Suppressor macrophage treated with lipopolysaccharide for 1 hour (primary cell): ENCODE data around the gene PLD3.
A peak's percentile ranks its signal among the peaks of the same experiment; 100 is the strongest.

Experiments used
- DNase-seq, 3 donors: peaks; one replicate each; pipeline ENCODE4 v3.0.0-alpha.2; 2020 to 2022

PLD3 gene, protein sequence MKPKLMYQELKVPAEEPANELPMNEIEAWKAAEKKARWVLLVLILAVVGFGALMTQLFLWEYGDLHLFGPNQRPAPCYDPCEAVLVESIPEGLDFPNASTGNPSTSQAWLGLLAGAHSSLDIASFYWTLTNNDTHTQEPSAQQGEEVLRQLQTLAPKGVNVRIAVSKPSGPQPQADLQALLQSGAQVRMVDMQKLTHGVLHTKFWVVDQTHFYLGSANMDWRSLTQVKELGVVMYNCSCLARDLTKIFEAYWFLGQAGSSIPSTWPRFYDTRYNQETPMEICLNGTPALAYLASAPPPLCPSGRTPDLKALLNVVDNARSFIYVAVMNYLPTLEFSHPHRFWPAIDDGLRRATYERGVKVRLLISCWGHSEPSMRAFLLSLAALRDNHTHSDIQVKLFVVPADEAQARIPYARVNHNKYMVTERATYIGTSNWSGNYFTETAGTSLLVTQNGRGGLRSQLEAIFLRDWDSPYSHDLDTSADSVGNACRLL

DNA sequence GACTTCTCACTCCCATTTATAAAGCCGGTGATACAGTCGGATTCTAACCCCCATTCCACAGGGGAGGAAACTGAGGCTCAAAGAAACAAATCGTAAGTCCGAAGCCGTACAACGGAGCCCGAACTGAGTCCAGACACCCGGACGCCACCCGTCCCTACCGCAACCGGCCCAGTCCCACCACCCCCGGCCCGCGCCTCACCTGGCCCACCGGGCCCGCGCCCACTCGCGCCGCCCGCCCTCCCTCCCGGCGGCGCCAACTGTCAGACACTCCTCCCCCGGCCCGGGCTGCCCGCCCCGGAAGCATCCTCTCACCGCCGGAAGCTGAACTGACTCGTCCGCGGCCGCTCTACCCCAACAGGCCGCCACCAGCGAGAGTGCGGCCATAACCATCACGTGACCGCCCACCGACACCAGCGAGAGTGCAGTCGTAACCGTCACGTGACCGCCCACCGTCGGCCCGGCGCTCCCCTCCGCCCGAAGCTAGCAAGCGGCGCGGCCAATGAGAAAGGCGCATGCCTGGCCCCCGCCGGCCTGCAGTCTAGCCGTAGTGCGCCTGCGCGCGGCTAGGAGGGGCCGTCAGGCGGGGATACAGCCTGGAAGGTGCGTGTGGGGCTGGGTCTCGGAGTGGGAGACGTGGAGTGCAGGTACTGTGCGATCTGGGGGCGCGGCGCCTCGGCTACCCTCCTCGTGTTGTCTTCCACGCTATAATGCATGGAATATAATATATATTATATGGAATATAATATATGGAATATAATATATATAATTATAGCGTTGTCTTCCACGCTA, at the start of gene PLD3, which contains the start of gene C19orf47:
Gene PLD3 (plus strand): TSS at position 571 of the 789 bp plus-strand sequence. CDS start 17,789 bp downstream, outside the sequence.
Gene C19orf47 (minus strand): TSS at position 273 of the 789 bp plus-strand sequence. CDS start 6,540 bp downstream, outside the sequence.
- peak; percentile 100 for DNase-seq

DNA sequence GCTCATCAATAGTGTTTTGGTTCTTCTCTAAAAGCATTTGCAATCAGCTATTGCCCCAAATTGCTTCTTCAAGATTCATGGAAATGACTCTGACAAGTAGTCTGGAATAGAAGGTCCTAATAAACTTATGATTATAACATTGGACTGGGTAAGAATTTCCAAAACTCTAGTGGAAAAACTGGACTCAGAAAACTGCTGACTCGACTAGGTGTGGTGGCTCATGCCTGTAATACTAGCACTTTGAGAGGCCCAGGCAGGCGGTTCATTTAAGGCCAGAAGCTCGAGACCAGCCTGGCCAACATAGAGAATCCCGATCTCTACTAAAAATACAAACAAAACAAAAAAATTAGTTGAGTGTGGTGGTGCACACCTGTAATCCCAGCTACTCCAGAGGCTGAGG, 47.8 kb upstream of the PLD3 start:
- no peak for DNase-seq

GRCh38 chr19:40302224-40303011, 46.1 kb upstream of the PLD3 start:
- no peak for DNase-seq

DNA sequence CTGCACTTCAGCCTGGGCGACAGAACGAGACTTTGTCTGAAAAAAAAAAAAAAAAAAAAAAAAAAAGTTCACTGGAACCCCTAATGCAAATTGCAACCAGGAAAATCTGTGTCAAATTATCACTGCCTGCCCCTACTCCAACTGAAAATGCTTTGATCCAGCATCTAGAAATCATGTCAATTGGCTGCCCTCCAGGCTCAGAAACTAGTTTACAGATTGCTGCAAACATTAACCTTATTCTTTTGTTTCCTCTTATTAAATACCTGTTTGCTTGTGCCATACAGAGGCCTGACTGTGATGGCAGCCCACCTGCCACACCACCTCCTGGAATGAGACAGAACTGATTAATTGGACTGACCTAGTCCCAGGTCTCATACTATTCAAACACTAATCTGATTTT, 44.7 kb upstream of the PLD3 start:
- DNase-seq, result no peak

GRCh38 chr19:40304306-40304705, 44.2 kb upstream of the PLD3 start:
- DNase-seq, result no peak

DNA sequence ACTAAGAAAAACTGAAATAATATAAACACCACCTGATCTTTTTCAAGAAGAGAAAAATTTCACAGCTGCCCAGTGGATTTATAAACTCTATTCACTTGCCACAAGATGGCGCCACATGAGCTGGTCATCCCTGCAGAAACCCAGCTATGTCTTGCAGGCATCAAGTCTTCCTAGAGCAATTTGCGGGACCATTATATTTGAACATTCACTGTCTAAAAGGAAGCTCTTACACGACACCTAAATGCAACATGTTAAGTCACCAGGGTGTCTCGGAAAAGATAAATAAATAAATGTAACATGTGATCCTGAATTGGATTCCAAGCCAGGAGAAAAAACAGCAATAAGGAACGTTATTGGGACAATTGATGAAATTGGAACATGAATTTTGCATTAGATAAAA, 43.1 kb upstream of the PLD3 start:
- peak; percentile 90 to 94 (median 90) for DNase-seq

DNA sequence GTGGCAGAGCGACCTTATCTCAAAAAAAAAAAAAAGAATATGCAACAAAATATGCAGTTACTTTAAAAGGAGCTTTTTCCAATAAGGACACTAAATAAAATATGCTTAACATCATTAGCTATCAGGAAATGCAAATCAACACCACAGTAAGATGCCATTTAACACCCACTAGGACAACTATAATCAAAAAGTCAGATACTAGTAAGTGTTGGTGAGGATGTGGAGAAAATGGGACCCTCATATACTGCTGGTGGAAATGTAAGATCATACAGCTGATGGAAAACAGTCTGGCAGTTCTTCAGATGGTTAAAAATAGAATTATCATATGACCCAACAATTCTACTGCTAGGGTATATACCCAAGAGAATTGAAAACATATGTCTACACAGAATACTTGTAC, 38.8 kb upstream of the PLD3 start:
- DNase-seq, result peak in 1 of 3 donors; percentile 2

DNA sequence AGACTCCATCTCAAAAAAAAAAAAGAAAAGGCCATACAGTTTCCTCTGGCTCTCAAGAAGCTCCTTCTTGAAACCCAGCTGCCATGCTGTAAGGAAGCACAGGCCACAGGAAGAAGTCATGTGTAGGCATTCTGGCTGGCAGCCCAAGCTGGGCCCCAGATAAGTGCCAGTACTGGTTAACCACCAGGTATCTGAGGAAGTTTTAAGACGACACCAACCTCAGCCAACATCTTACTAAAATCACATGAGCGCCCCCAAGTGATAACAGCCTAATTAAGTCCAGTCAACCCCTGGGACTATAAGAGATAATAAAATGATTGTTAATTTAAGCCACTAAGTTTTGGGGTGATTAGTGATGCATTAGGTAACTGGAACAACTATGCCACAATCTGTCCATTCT, 36.0 kb upstream of the PLD3 start:
- peak in 1 of 3 donors; percentile 10 for DNase-seq

DNA sequence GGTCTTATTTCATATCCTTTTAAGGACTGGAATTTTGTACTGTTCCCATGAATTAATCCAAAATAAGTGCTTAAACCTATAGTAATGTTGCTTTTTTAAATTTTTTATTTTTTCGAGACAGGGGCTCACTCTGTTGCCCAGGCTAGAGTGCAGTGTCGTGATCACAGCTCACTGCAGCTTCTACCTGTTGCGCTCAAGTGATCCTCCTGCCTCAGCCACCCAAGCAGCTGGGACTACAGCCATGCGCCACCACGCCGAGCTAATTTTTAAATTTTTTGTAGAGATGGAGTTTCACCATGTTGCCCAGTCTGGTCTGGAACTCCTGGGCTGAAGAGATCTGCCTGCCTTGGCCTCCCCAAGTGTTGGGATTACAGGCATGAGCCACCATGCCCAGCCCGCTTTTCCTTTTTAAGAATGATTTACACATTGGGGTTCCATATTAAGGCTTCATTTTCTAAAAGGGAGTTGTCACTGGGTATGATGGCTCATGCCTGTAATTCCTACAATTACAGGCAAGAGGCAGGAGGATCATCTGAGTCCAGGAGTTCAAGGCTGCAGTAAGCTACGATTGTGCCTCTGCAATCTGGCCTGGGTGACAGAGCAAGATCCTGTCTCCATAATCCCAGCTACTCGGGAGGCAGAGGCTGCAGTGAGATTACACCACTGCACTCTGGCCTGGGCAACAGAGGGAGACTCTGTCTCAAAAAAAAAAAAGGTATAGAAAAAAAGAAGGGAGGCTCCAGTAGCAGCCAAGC, 35.1 kb upstream of the PLD3 start:
- peak in 1 of 3 donors; percentile 12 for DNase-seq

GRCh38 chr19:40314656-40315055, 33.8 kb upstream of the PLD3 start:
- DNase-seq, result peak; percentile 23 to 52 (median 52)

DNA sequence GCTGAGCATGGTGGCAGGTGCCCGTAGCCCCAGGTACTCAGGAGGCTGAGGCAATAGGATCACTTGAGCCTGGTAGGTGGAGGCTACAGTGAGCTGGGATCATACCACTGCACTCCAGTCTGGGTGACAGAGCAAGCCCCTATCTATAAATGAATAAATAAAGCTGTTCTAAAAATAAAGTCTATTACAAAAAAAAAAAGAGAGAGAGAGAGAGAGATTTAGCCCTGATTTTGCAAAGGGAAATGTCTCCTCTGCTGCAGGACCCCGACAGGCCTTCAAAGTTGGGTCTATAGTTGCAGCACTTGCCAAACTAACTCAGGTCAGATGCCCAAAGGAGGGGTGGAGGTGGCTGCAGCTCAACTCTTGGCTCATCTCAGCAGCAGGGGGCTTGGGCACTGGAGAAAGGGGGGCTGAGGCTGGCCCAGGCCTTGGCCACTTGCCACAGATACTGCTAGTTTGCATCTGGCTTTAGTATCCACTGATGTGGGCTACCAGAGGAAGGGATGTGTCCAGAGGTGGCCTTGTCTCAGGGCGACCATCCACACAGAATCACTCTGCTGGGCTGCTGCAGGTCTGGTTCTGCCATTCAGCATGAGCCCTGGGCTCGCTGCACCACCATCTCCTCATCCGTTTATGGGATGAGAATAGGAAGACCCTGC, 32.6 kb upstream of the PLD3 start:
- peak in 1 of 3 donors; percentile 14 for DNase-seq

- DNase-seq, result no peak
Observed at GRCh38 chr19:40317338-40317737, 31.2 kb upstream of the PLD3 start.

- DNase-seq, result peak in 1 of 3 donors; percentile 8
Observed at GRCh38 chr19:40320558-40320935, 27.9 kb upstream of the PLD3 start.

GRCh38 chr19:40321076-40321475, 27.4 kb upstream of the PLD3 start:
- DNase-seq, result peak in 1 of 3 donors; percentile 2

- DNase-seq, result peak in 1 of 3 donors; percentile 15
Observed at GRCh38 chr19:40321566-40322270, 26.8 kb upstream of the PLD3 start.

GRCh38 chr19:40322271-40322610, 26.3 kb upstream of the PLD3 start:
- peak in 1 of 3 donors; percentile 17 for DNase-seq

DNA sequence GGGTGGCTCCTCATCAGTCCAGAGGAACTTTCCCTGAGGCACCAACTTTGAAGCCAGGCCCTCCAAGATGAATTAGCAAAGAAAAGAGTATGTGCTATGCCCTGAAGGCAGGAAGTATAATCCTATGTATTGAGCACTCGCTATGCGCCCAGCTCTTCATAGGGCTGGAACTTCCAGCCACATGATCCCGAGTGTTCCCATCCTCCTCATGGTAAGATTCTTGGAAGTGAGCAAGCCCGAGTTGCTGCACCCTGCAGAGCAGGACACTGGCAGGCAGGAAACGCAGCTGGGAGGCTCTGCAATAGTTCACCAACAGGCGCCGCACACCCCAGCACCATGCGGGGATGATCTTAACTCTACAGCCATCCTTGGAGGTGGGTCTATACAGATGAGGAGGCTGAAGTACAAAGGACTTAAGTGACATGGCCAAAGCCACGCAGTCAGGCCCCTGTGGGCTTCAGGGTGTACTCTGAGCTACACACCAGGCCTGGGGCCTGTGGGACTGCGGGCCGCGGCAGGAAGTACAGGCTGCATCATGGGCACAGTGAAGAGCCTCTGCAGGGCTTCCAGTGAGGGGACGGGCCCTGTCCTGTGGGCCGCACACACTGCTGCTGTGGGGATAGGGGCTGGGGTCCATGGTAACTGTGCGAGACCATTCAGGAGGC, 25.4 kb upstream of the PLD3 start:
- peak in 1 of 3 donors; percentile 2 for DNase-seq

DNA sequence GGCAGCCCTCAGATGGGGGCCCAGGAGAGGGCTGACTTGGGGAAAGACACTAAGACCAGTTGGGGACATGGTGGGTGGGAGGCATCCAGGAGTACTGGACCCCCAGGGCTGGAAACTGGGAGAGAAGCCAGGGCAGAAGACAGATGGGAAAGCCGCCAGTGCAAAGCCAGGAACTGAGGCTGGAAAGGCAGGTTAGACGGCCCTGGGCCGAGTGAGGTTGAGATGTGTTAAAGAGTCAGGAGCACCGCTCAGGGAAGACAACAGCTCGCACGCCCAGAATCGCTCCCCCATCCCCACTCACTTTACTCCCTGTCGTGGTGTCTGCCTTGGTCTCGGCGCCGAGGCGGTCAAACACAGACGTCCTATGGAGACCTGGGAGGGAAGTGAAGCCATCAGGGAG, 24.8 kb upstream of the PLD3 start:
- DNase-seq, result peak in 1 of 3 donors; percentile 2

DNA sequence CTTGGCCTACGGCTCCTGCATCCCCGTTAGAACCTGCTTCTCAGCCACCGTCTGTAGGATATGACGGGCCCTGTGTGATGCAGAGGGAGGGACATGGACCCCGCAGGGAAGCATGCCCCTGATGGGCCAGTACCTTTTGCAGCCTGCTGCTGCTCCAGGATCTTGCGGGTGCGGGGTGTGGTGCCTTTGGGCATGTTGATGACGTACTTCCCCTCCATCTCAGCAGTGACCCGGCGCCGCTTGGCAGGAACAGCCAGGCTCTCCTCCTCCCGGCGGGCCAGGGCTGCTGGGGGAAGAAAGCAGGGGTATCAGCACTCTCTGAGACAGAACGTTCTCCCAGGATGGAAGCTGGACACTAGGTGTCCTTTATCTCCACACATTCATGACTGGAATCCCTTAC, 22.3 kb upstream of the PLD3 start:
- DNase-seq, result peak in 1 of 3 donors; percentile 6

- DNase-seq, result no peak
Observed at GRCh38 chr19:40331052-40331451, 17.4 kb upstream of the PLD3 start.
